ENCODE measurements around the gene TBC1D1. TPM values are rescaled to one million over a fixed set of nuclear protein-coding genes. Genes with fewer than 3 reads are reported as not detected.

The TBC1D1 gene
- total and polyA plus RNA-seq, 2 of the 8 experiments (the other 6 are each of a cell fraction or from before 2014, with no cell fraction given): 96.9 to 162 TPM

- H2BK5ac ChIP-seq (ENCODE audit: low read depth, low read length): no peak overlapping the region
- WGBS, 2 experiments (ENCODE audit: extremely low coverage in 1 of 2, insufficient coverage in 1 of 2, insufficient read length in 1 of 2, insufficient replicate concordance in 2 of 2, low coverage in 1 of 2, low lambda C conversion rate in 2 of 2, missing lambda C conversion rate in 1 of 2): 94% methylated on average over 7 of the region's 7 CpGs; no CpG with 5 or more reads in 1 of the 2 experiments
- H2BK15ac ChIP-seq (ENCODE audit: low read length): no peak overlapping the region
- no peaks in the 10 kb centered on the region for H3K9me3 ChIP-seq (ENCODE audit: insufficient read depth in 2 of 2, low read depth in 1 of 2, low read length in 1 of 2)
- no peak overlapping the region for H3K4ac ChIP-seq (replicated peaks; ENCODE audit: insufficient read length, low read depth, low read length)
- no peak overlapping the region for H4K5ac ChIP-seq (ENCODE audit: insufficient read length, low read depth, low read length)
- H2BK120ac ChIP-seq (replicated peaks; ENCODE audit: low read depth, low read length): no peak overlapping the region
- H2AFZ ChIP-seq (ENCODE audit: low read length): no peak overlapping the region
- H2BK20ac ChIP-seq (ENCODE audit: low read length): no peak overlapping the region
- no peak overlapping the region for H3K14ac ChIP-seq (ENCODE audit: insufficient read length)
- no peaks in the 10 kb centered on the region for H3K79me2 ChIP-seq (ENCODE audit: control insufficient read depth in 1 of 2, insufficient read depth in 2 of 2, low read length in 2 of 2)
- H3K23me2 ChIP-seq (ENCODE audit: low read depth, low read length): no peaks in the 10 kb centered on the region
- H2AK5ac ChIP-seq (ENCODE audit: low read depth, low read length): no peak overlapping the region
- FAIRE-seq (no peak), DNase-seq (ENCODE audit: low read depth in 1 of 2, low spot score in 2 of 2) (no peak)
- H4K20me1 ChIP-seq (replicated peaks in 1 of 2; ENCODE audit: control insufficient read depth in 1 of 2, insufficient read depth in 2 of 2, low read length in 2 of 2): no peaks in the 10 kb centered on the region
- H3K79me1 ChIP-seq (ENCODE audit: low read depth, low read length): no peaks in the 10 kb centered on the region
- no peak overlapping the region; the same call in 1 of the 2 replicates for H4K8ac ChIP-seq (ENCODE audit: extremely low read depth, insufficient read depth, low read length)
- no peak overlapping the region for H3K4me3 ChIP-seq (ENCODE audit: extremely low read depth in 1 of 4, insufficient read depth in 2 of 4, low read depth in 3 of 4, low read length in 4 of 4)
- H3K4me2 ChIP-seq (ENCODE audit: insufficient read depth in 1 of 2, low read depth in 2 of 2, low read length in 2 of 2): no peak overlapping the region
- ChIA-PET CTCF (ENCODE audit: partially characterized antibody) (interaction anchor here (0.7 to 2.7 kb wide), 9 partner anchors 9 to 58 kb away, joined by 3 to 10 read pairs (median 4); no protein-coding TSS in a partner anchor), POLR2A (ENCODE audit: partially characterized antibody) (no interaction called here)
- no peaks in the 10 kb centered on the region for H3K27me3 ChIP-seq (replicated peaks in 1 of 4; ENCODE audit: control insufficient read depth in 3 of 4, extremely low read depth in 1 of 4, insufficient read depth in 3 of 4, low read length in 3 of 4)
- H3K4me1 ChIP-seq (replicated peaks in 1 of 4; ENCODE audit: control insufficient read depth in 3 of 4, insufficient read depth in 4 of 4, low read length in 3 of 4): peaks cover 0 to 4% (median under 1%) of the 10 kb centered on the region in 4 experiments; a peak in 3 of 7 replicates
- no peak overlapping the region for H3K23ac ChIP-seq (ENCODE audit: insufficient read length)
- no peak overlapping the region for H3K9ac ChIP-seq (replicated peaks in 1 of 4; ENCODE audit: extremely low read depth in 1 of 4, low read depth in 3 of 4, low read length in 3 of 4)
- H3K18ac ChIP-seq (ENCODE audit: extremely low read depth, low read length): no peak overlapping the region
- no peak overlapping the region for H4K91ac ChIP-seq (replicated peaks; ENCODE audit: insufficient read length, low read length)
- H3K36me3 ChIP-seq (ENCODE audit: control insufficient read depth in 2 of 4, insufficient read depth in 4 of 4, low read length in 3 of 4): peaks cover 2 to 37% (median 9%) of the 10 kb centered on the region in 4 experiments; a peak in 6 of 8 replicates
- no peak overlapping the region for H3K27ac ChIP-seq (ENCODE audit: low read depth, low read length)
- H2BK12ac ChIP-seq (ENCODE audit: low read depth, low read length): no peak overlapping the region
- no peak overlapping the region for H3K56ac ChIP-seq (replicated peaks; ENCODE audit: insufficient read length, low read depth, low read length)
- TF ChIP-seq CEBPB (IDR thresholded peaks at IDR 0.05; ENCODE audit: low read depth, low read length): no peak
- no peak for TF ChIP-seq ASH2L (IDR thresholded peaks at IDR 0.05; ENCODE audit: low read length)
- no peak for TF ChIP-seq RAD21 (IDR thresholded peaks at IDR 0.05 in 1 of 2, conservative IDR thresholded peaks at IDR 0.05 in 1 of 2; ENCODE audit: low read depth in 2 of 2, low read length in 2 of 2)
- TF ChIP-seq TCF12 (IDR thresholded peaks at IDR 0.05; ENCODE audit: low read depth, low read length): no peak
- TF ChIP-seq RBBP5 (IDR thresholded peaks at IDR 0.05; ENCODE audit: borderline replicate concordance, low read depth, low read length): no peak
- no peak for TF ChIP-seq SRF (IDR thresholded peaks at IDR 0.05; ENCODE audit: low read depth, low read length)
- TF ChIP-seq ATF2 (IDR thresholded peaks at IDR 0.05; ENCODE audit: low read length): no peak
- no peak for TF ChIP-seq CBX5 (IDR thresholded peaks at IDR 0.05; ENCODE audit: low read depth, low read length)
- no peak for TF ChIP-seq POLR2A (IDR thresholded peaks at IDR 0.05; ENCODE audit: control extremely low read depth in 1 of 2, low read depth in 2 of 2, low read length in 2 of 2)
- TF ChIP-seq KDM1A (IDR thresholded peaks at IDR 0.05; ENCODE audit: borderline replicate concordance, low read length): no peak
- no peak for TF ChIP-seq RXRA (IDR thresholded peaks at IDR 0.05; ENCODE audit: insufficient read depth, low read depth, low read length)
These were observed 228.9 kb downstream of the TBC1D1 start for GRCh38 chr4:38119668-38120385.
